H1 (cell line): ENCODE results near the gene TLCD5.

Experiments
- POLR2AphosphoS5 ChIP-seq: IDR thresholded peaks from 2 replicates; pipeline ENCODE4 v1.6.1; 2011; ENCODE audit warnings: low read depth, low read length
- RFX5 ChIP-seq: IDR thresholded peaks from 2 replicates; pipeline ENCODE4 v1.6.1; 2011; ENCODE audit warnings: low read depth, low read length, improper control_type of control experiment, borderline replicate concordance
- TAF7 ChIP-seq: optimal IDR thresholded peaks from 2 replicates; pipeline ENCODE3; 2011; ENCODE audit warnings: low read depth, mild to moderate bottlenecking, inconsistent platforms, low read length, moderate library complexity, borderline replicate concordance
- TF ChIP-seq, protein P1 (sequence below), 3 experiments: IDR thresholded peaks; 1 replicate in 2 of 3; 2 replicates in 1 of 3; pipeline versions ENCODE4 v1.5.1 to v1.6.1; 2011; ENCODE audit warnings: low read length in 3 of 3, mild to moderate bottlenecking in 3 of 3, inconsistent platforms in 2 of 3, low read depth in 1 of 3, moderate library complexity in 1 of 3; ENCODE audit not compliant: insufficient read depth in 1 of 3; ENCODE audit errors: control extremely low read depth in 1 of 3

DNA sequence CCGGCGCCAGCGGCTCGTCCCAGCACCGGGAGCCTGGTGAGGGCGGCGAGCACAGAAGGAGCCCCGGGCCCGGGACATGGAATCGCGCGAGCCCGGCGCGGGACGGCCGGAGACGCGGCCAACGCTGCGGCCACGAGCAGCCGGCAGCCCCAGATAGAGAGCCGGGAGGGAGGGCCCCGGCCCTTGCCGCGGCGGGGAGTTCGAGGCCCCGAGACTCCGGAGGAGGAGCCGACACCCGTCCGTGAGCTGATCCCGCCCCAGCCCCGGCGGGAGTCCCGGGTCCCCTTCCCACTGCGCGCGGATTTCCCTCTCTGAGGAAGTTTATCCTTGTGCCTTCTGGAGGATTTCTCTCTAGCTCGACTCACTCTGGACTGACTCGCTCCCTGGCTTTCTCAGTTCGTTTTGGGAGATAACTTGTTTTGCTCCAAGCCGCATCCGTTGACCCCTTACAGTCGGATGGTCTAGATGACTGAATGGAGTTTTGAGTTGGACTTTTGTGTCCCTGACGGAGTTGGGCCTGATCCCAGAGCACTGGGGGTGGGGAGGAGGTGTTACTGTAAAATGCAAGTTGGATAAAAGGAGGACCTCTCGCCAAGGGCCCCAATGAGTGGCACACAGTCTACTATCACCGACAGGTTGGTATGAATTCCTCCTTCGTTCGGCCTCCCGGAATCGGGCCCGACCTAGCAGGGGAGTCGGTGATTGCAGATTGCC is 11.7 kb downstream of the TLCD5 start:
- TF ChIP-seq RFX5 (no peak), TAF7 (no peak), POLR2AphosphoS5 (no peak)
- TF ChIP-seq, protein P1, sequence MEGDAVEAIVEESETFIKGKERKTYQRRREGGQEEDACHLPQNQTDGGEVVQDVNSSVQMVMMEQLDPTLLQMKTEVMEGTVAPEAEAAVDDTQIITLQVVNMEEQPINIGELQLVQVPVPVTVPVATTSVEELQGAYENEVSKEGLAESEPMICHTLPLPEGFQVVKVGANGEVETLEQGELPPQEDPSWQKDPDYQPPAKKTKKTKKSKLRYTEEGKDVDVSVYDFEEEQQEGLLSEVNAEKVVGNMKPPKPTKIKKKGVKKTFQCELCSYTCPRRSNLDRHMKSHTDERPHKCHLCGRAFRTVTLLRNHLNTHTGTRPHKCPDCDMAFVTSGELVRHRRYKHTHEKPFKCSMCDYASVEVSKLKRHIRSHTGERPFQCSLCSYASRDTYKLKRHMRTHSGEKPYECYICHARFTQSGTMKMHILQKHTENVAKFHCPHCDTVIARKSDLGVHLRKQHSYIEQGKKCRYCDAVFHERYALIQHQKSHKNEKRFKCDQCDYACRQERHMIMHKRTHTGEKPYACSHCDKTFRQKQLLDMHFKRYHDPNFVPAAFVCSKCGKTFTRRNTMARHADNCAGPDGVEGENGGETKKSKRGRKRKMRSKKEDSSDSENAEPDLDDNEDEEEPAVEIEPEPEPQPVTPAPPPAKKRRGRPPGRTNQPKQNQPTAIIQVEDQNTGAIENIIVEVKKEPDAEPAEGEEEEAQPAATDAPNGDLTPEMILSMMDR (IDR thresholded peaks at IDR 0.05; ENCODE audit: control extremely low read depth in 1 of 3, insufficient read depth in 1 of 3, low read depth in 1 of 3, low read length in 3 of 3) = no peak
